NAMALWA (cell line): ENCODE data around the gene CDH5.
A peak's percentile ranks its signal among the peaks of the same experiment; 100 is the strongest.

Experiments
- DNase-seq: peaks from one replicate; pipeline ENCODE4 v3.0.0-alpha.2; 2015; ENCODE audit warnings: low spot score

CDH5 gene

GRCh38 chr16:66391726-66392670, 25.5 kb downstream of the CDH5 start:
- no peak for DNase-seq

GRCh38 chr16:66395806-66396555, 29.5 kb downstream of the CDH5 start:
- DNase-seq = no peak

- DNase-seq = no peak
Observed at GRCh38 chr16:66397736-66398433, 31.4 kb downstream of the CDH5 start.

- no peak for DNase-seq
Observed at GRCh38 chr16:66399031-66399430, 32.5 kb downstream of the CDH5 start.

GRCh38 chr16:66399930-66400329, 33.4 kb downstream of the CDH5 start:
- DNase-seq = no peak

GRCh38 chr16:66400503-66401380, 34.3 kb downstream of the CDH5 start:
- DNase-seq = no peak

GRCh38 chr16:66401610-66402009, 35.1 kb downstream of the CDH5 start:
- DNase-seq = no peak

- no peak for DNase-seq
Observed at GRCh38 chr16:66402166-66402565, 35.7 kb downstream of the CDH5 start.

- no peak for DNase-seq
Observed at GRCh38 chr16:66402591-66403230, 36.2 kb downstream of the CDH5 start.

- DNase-seq = no peak
Observed at GRCh38 chr16:66403531-66404145, 37.1 kb downstream of the CDH5 start.

GRCh38 chr16:66405057-66405783, 38.7 kb downstream of the CDH5 start:
- no peak for DNase-seq

- peak; percentile 73 for DNase-seq
Observed at GRCh38 chr16:66406534-66407221, 40.2 kb downstream of the CDH5 start.

- DNase-seq = no peak
Observed at GRCh38 chr16:66408163-66409048, 41.9 kb downstream of the CDH5 start.

GRCh38 chr16:66409156-66409555, 42.7 kb downstream of the CDH5 start:
- no peak for DNase-seq

- no peak for DNase-seq
Observed at GRCh38 chr16:66412182-66412581, 45.7 kb downstream of the CDH5 start.

- no peak for DNase-seq
Observed at GRCh38 chr16:66414891-66415290, 48.4 kb downstream of the CDH5 start.

- no peak for DNase-seq
Observed at GRCh38 chr16:66416136-66416535, 49.6 kb downstream of the CDH5 start.
